Mesenchymal stem cell (in vitro differentiated cells and primary cell): ENCODE results near the gene OXER1.
"Not testable (repeated sequence)": the region's sequence is repeated elsewhere in the genome, so short reads cannot be mapped to it uniquely, and the experiment has no call there.

Source experiments
- DNase-seq: peaks from one replicate; pipeline ENCODE4 v3.0.0-alpha.2; 2013
- H2AFZ ChIP-seq: one replicate; pipeline ENCODE4 v1.6.1; 2013; ENCODE audit warnings: low read depth, mild to moderate bottlenecking, control low read depth, inconsistent platforms, low read length, moderate library complexity
- H2AK5ac ChIP-seq: 2 replicates; pipeline ENCODE4 v1.6.1; 2013; ENCODE audit warnings: low read length, moderate library complexity, mild to moderate bottlenecking, inconsistent platforms; ENCODE audit not compliant: severe bottlenecking
- H2BK120ac ChIP-seq: one replicate; pipeline ENCODE4 v1.6.1; 2013; ENCODE audit warnings: low read depth, mild to moderate bottlenecking, inconsistent platforms, low read length, moderate library complexity
- H2BK12ac ChIP-seq, 2 experiments: one replicate each; pipeline ENCODE4 v1.6.1; 2013; ENCODE audit warnings: inconsistent platforms in 2 of 2, low read length in 2 of 2, mild to moderate bottlenecking in 2 of 2, moderate library complexity in 2 of 2, control low read depth in 1 of 2
- H2BK15ac ChIP-seq: one replicate; pipeline ENCODE4 v1.6.1; 2013; ENCODE audit warnings: mild to moderate bottlenecking, low read depth, inconsistent platforms; ENCODE audit not compliant: poor library complexity, severe bottlenecking
- H2BK5ac ChIP-seq: 2 replicates; pipeline ENCODE4 v1.6.1; 2013; ENCODE audit warnings: low read depth, mild to moderate bottlenecking, low read length, control low read depth, inconsistent platforms; ENCODE audit not compliant: poor library complexity, severe bottlenecking
- H3K14ac ChIP-seq, 2 experiments: one replicate each; pipeline ENCODE4 v1.6.1; 2013; ENCODE audit warnings: inconsistent platforms in 2 of 2, low read length in 2 of 2, control low read depth in 1 of 2, mild to moderate bottlenecking in 1 of 2, moderate library complexity in 1 of 2
- H3K18ac ChIP-seq, 2 experiments: one replicate each; pipeline ENCODE4 v1.6.1; 2013; ENCODE audit warnings: inconsistent platforms in 2 of 2, low read length in 2 of 2, control low read depth in 1 of 2, low read depth in 1 of 2, mild to moderate bottlenecking in 1 of 2
- H3K23ac ChIP-seq, 2 experiments: one replicate each; pipeline ENCODE4 v1.6.1; 2013; ENCODE audit warnings: inconsistent platforms in 2 of 2, low read length in 2 of 2, mild to moderate bottlenecking in 2 of 2, moderate library complexity in 2 of 2, control low read depth in 1 of 2
- H3K27ac ChIP-seq: 2 replicates; pipeline ENCODE4 v1.5.1; 2013; ENCODE audit warnings: mild to moderate bottlenecking, moderate library complexity, low read length, control low read depth, inconsistent platforms; ENCODE audit not compliant: poor library complexity, severe bottlenecking
- H3K27me3 ChIP-seq, 2 experiments: 2 replicates each; pipeline versions ENCODE4 v1.6.1 to v1.7.0; 2013; ENCODE audit warnings: low read length in 2 of 2, mild to moderate bottlenecking in 2 of 2, moderate library complexity in 2 of 2, control low read depth in 1 of 2, inconsistent platforms in 1 of 2; ENCODE audit not compliant: control insufficient read depth in 1 of 2, insufficient read depth in 1 of 2
- H3K36me3 ChIP-seq, 2 experiments: 2 replicates each; pipeline versions ENCODE4 v1.6.1 to v1.7.0; 2013; ENCODE audit warnings: low read length in 2 of 2, control low read depth in 1 of 2, inconsistent platforms in 1 of 2, low read depth in 1 of 2, mild to moderate bottlenecking in 1 of 2; ENCODE audit not compliant: insufficient read depth in 2 of 2, control insufficient read depth in 1 of 2
- H3K4ac ChIP-seq, 2 experiments: one replicate each; pipeline ENCODE4 v1.6.1; 2013; ENCODE audit warnings: inconsistent platforms in 2 of 2, low read length in 2 of 2, mild to moderate bottlenecking in 2 of 2, moderate library complexity in 2 of 2, control low read depth in 1 of 2, low read depth in 1 of 2
- H3K4me1 ChIP-seq: 2 replicates; pipeline ENCODE4 v1.6.1; 2013; ENCODE audit warnings: low read depth, low read length, control low read depth; ENCODE audit not compliant: control insufficient read depth, insufficient read depth
- H3K4me2 ChIP-seq: 2 replicates; pipeline ENCODE4 v1.6.1; 2013; ENCODE audit warnings: low read length, mild to moderate bottlenecking, inconsistent platforms; ENCODE audit not compliant: poor library complexity, severe bottlenecking
- H3K4me3 ChIP-seq, 2 experiments: 2 replicates each; pipeline versions ENCODE4 v1.5.1 to v1.7.0; 2013; ENCODE audit warnings: low read length in 2 of 2, mild to moderate bottlenecking in 2 of 2, control low read depth in 1 of 2, low read depth in 1 of 2; ENCODE audit not compliant: insufficient read depth in 1 of 2
- H3K79me1 ChIP-seq: replicated peaks from 2 replicates; pipeline ENCODE4 v1.6.1; 2013; ENCODE audit warnings: mild to moderate bottlenecking, control low read depth, low read length, inconsistent platforms; ENCODE audit not compliant: poor library complexity, severe bottlenecking
- H3K9ac ChIP-seq: 2 replicates; pipeline ENCODE4 v1.7.0; 2013; ENCODE audit warnings: mild to moderate bottlenecking, low read length, moderate library complexity
- H3K9me3 ChIP-seq: 2 replicates; pipeline ENCODE4 v1.7.0; 2013; ENCODE audit warnings: mild to moderate bottlenecking, low read length; ENCODE audit not compliant: control insufficient read depth
- H4K8ac ChIP-seq: one replicate; pipeline ENCODE4 v1.6.1; 2013; ENCODE audit warnings: inconsistent platforms, mild to moderate bottlenecking, low read length, moderate library complexity
- H4K91ac ChIP-seq: one replicate; pipeline ENCODE4 v1.6.1; 2013; ENCODE audit warnings: mild to moderate bottlenecking, low read length, inconsistent platforms
- WGBS: methylation state at CpG from one replicate; pipeline ENCODE4 v1.1.7; 2013; ENCODE audit warnings: mixed read lengths; 5-methylcytosine and 5-hydroxymethylcytosine counted together

OXER1 gene

DNA sequence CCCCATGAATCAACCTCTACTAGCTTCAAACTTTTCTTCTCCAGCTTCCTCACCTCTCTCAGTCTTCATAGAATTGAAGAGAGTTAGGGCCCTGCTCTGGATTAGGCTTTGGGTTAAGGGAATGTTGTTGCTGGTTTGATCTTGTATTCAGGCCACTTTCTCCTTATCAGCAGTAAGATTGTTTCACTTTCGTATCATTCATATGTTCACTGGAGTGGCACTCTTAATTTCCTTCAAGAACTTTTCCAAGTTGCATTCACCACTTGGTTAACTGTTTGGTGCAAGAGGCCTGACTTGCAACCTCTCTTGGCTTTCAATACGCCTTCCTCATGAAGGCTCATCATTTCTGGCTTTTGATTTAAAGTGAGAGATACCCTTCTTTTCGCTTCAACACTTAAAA lies 22.8 kb downstream of the OXER1 start:
- Histone ChIP-seq H2AFZ (no peak overlapping the region), H3K36me3 (peaks cover 10 to 16% of the 10 kb centered on the region in 2 experiments), H3K23ac (no peak overlapping the region), H3K4me2 (no peak overlapping the region), H3K4ac (no peak overlapping the region), H4K8ac (no peak overlapping the region), H2AK5ac (no peak overlapping the region), H3K79me1 (no peaks in the 10 kb centered on the region), H3K27me3 (no peaks in the 10 kb centered on the region), H3K9me3 (no peaks in the 10 kb centered on the region), H3K27ac (no peak overlapping the region), H3K4me3 (no peak overlapping the region), H2BK5ac (no peak overlapping the region), H2BK12ac (no peak overlapping the region), H3K18ac (no peak overlapping the region), H2BK120ac (no peak overlapping the region), H3K4me1 (no peaks in the 10 kb centered on the region), H2BK15ac (no peak overlapping the region), H4K91ac (no peak overlapping the region), H3K9ac (no peak overlapping the region), H3K14ac (no peak overlapping the region)
- DNase-seq = no peak
- WGBS = 96% methylated on average over 1 of the region's 3 CpGs

DNA sequence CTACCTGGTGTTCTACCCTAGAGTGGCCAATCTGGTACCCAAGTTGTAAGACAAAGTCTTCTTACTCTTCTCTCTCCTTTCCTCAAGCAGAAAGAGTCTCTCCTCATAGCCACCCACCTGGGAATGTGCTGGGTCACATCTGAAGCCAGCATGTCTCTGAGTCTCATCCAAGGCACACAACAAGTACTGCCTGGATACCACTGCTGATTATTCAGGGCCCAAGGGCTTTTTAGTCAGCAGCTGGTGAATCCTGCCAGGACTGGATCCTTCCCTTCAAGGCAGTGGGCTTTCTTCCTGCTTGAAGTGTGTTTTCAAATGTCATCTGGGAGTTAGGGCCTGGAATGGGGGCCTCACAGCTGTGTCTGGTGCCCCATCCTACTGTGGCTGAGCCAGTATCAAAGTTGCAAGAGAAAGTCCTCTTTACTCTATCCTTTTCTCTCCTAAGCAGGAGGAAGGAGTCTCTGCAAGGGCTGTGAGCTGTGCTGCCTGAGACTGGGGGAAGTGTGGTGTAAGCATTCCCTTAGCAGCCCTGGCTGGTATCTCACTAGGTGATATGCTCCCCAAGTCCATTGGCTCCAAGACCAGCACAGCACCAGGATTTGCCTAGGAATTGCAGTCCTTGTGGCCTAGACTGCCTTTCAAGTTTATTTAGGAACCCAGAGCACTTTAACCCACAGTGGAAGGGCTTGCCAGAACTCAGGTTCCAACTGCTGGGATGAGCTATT lies 27.2 kb downstream of the OXER1 start:
- no peak for DNase-seq
- peaks cover 10 to 22% of the 10 kb centered on the region in 2 experiments for H3K36me3 ChIP-seq
- H3K27me3 ChIP-seq = no peaks in the 10 kb centered on the region
- H3K4ac ChIP-seq = no peak overlapping the region
- H2BK120ac ChIP-seq = no peak overlapping the region
- H2BK12ac ChIP-seq = no peak overlapping the region
- H4K8ac ChIP-seq = no peak overlapping the region
- H2BK15ac ChIP-seq = no peak overlapping the region
- H3K4me1 ChIP-seq = no peaks in the 10 kb centered on the region
- no peak overlapping the region for H2AK5ac ChIP-seq
- H3K23ac ChIP-seq = no peak overlapping the region
- H3K9ac ChIP-seq = no peak overlapping the region
- no peak overlapping the region for H3K27ac ChIP-seq
- no peak overlapping the region for H2BK5ac ChIP-seq
- H3K9me3 ChIP-seq = peaks cover 9% of the 10 kb centered on the region
- H4K91ac ChIP-seq = no peak overlapping the region
- no peak overlapping the region for H2AFZ ChIP-seq
- H3K79me1 ChIP-seq = no peaks in the 10 kb centered on the region
- H3K4me3 ChIP-seq = no peak overlapping the region
- H3K14ac ChIP-seq = no peak overlapping the region
- H3K4me2 ChIP-seq = no peak overlapping the region
- H3K18ac ChIP-seq = no peak overlapping the region

DNA sequence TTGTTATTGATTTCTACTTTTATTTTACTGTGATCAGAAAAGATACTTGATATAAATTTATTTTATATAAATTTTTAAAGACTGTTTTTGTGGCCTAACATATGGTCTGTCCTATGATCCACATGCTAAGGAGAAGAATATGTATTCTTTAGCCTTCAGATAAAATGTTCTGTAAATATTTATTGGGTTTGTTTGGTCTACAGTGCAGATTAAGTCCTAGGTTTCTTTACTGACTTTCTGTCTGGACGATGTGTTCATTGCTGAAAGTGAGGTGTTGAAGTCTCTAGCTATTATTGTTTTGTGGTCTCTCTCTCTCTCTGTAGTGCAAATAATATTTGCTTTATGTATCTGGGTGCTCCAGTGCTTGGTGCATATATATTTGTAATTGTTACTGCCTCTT lies 30.1 kb downstream of the OXER1 start:
- no peak for DNase-seq
- H3K4me3 ChIP-seq = no peak overlapping the region
- peaks cover 2% of the 10 kb centered on the region for H3K79me1 ChIP-seq
- H3K9me3 ChIP-seq = peaks cover 14% of the 10 kb centered on the region
- 100% methylated on average over 1 of the region's 1 CpG for WGBS
- no peaks in the 10 kb centered on the region for H3K4me1 ChIP-seq
- no peak overlapping the region for H3K14ac ChIP-seq
- H3K27ac ChIP-seq = no peak overlapping the region
- no peaks in the 10 kb centered on the region for H3K27me3 ChIP-seq
- no peak overlapping the region for H2BK120ac ChIP-seq
- H3K4ac ChIP-seq = no peak overlapping the region
- no peak overlapping the region for H2BK5ac ChIP-seq
- H3K4me2 ChIP-seq = no peak overlapping the region
- H2AFZ ChIP-seq = no peak overlapping the region
- H2AK5ac ChIP-seq = no peak overlapping the region
- H3K18ac ChIP-seq = no peak overlapping the region
- H3K23ac ChIP-seq = no peak overlapping the region
- H4K91ac ChIP-seq = no peak overlapping the region
- H2BK12ac ChIP-seq = no peak overlapping the region
- H3K36me3 ChIP-seq = peaks cover 0 to 17% of the 10 kb centered on the region in 2 experiments
- H4K8ac ChIP-seq = no peak overlapping the region
- no peak overlapping the region for H3K9ac ChIP-seq
- no peak overlapping the region for H2BK15ac ChIP-seq

DNA sequence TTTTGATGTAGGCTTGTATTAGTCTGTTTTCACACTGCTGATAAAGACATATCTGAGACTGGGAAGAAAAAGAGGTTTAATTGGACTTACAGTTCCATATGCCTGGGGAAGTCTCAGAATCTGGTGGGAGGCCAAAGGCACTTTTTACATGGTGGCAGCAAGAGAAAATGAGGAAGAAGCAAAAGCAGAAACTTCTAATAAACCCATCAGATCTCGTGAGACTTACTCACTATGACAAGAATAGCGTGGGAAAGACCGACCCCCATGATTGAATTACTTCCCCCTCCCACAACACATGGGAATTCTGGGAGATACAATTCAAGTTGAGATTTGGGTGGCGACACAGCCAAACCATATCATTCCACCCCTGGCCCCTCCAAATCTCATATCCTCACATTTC lies 32.6 kb downstream of the OXER1 start:
- Histone ChIP-seq H3K9me3 (peaks cover 14% of the 10 kb centered on the region), H3K36me3 (peaks cover 0 to 11% of the 10 kb centered on the region in 2 experiments)
- H3K14ac ChIP-seq, H3K18ac ChIP-seq, H3K23ac ChIP-seq, H2BK5ac ChIP-seq, H3K4ac ChIP-seq, DNase-seq, H3K4me2 ChIP-seq, H3K27ac ChIP-seq, H3K79me1 ChIP-seq, H4K91ac ChIP-seq, H2BK15ac ChIP-seq, H3K4me3 ChIP-seq, H4K8ac ChIP-seq, H2AFZ ChIP-seq, H2AK5ac ChIP-seq, H2BK12ac ChIP-seq, H3K9ac ChIP-seq, H2BK120ac ChIP-seq, H3K4me1 ChIP-seq, H3K27me3 ChIP-seq: not testable (repeated sequence)
- 88% methylated on average over 4 of the region's 4 CpGs for WGBS
